AG20443 (cell line): Measurements from ENCODE around the gene VPS16.
"Not testable (repeated sequence)": the region's sequence is repeated elsewhere in the genome, so short reads cannot be mapped to it uniquely, and the experiment has no call there.

Experiments used
- DNase-seq: peaks from one replicate; pipeline ENCODE4 v3.0.0; 2012; ENCODE audit warnings: low spot score, mixed read lengths

Gene VPS16

DNA sequence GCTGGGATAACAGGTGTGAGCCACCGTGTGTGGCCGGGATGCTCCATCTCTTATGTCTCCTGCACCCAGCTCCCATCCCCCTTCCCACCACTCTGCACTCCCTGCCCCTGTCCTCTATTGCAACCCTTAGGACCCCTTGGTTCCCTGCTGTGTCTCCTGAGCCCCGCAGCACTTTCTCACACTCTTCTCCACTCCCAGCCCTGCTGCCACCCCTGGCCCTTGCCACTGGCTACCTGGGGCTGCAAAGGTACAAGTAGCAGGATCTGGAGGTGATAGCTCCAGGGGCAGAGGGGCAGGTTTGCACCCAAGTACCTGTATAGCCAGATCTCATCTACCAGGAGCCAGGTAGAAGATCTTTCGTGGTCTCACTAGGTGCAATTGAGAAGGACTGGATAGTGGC, 33.5 kb upstream of the VPS16 start:
- DNase-seq = peak; percentile 8

DNA sequence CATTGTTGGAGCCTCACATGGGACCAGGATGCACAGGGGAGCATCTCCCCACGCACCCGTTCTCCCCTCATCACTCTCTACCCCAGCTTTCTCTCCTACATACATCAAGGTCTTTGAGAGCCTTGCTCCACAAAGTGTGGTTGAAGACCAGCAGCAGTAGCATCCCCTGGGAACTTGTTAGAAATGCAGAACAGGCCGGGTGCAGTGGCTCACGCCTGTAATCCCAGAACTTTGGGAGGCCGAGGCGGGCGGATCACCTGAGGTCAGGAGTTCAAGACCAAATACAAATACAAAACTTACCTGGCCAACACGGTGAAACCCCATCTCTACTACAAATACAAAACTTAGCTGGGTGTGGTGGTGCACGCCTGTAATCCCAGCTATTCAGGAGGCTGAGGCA, 32.6 kb upstream of the VPS16 start:
- peak; percentile 5 for DNase-seq

DNA sequence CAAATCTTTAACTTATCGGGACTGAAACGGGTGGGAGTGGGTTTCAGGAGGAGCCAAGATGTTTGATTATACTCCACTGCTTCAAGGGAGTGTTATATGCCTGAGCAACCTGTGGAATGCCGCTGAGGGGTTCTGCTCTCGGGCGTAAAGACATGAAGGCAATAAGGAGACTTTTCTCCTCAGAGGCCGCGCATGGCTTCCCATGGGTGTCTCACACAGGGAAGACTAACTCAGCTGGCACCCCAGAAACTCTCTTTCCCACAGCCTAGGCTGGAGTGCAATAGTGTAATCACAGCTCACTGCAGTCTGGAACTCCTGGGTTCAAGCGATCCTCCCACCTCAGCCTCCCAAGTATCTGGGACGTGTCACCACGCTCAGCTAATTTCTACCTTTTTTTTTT, 30.9 kb upstream of the VPS16 start:
- DNase-seq = no peak

DNA sequence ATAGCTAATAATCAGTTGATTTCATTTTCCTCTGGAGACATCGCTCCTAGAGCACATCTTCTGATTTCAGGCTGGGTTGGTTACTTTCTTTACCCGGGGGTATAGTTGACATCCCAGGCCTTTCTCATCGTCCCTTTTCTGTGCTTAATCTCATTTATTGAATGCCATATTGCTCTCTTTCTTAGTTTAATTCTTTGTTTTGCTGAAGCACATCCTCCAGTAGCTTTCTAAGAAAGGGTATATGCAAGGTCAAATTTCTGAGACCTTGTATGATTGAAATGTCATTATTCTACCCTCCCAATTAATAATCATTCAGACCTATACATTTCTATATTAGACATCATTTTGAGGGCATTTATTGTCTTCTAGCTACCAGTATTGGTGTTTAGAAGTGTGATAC, 28.4 kb upstream of the VPS16 start:
- no peak for DNase-seq

DNA sequence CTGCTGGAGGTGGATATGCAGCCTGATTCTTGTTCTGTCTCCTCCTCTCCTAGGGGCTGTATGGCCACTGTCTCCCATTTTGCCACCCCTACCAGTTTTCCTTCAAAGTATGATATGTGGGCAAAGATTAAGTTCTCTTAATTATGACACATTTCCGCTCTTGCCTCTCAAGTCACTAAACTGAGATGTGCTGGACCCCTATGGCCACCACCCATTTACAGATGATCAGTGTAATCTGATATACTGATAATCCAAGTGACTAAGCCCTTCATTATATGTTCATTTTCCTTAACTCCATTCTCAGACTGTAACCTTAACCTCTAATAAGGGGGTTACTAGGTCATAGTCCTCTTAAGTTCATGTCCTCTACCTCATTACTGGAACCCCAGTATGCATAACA, 26.5 kb upstream of the VPS16 start:
- DNase-seq = no peak

DNA sequence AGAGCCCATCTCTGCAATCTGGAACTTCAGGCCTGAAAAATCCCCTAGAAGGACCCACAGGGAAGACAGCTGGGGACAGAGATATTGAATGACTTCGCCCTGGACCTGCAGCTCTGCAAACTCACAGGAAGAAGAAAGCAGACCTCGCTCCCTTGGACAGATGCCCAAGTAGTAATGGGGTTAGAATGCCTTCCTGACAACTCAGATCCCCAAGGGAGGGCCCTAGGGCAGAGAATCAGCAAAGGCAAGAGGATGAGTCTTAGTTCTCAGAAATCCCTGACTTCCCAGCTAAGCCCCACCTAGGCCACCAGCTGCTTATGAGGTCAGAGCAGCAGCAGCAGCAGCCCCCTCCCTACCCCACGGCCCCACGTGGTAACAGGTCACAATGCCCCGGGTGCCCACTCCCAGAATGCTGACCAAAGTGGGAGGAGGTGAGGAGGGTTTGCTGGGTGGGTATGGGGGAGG, 25.9 kb upstream of the VPS16 start, which contains the start of gene C20orf141:
TSS of gene C20orf141 (plus strand) at position 401 of the 465 bp plus-strand sequence. CDS start 198 bp downstream, outside the sequence.
- peak; percentile 94 for DNase-seq

DNA sequence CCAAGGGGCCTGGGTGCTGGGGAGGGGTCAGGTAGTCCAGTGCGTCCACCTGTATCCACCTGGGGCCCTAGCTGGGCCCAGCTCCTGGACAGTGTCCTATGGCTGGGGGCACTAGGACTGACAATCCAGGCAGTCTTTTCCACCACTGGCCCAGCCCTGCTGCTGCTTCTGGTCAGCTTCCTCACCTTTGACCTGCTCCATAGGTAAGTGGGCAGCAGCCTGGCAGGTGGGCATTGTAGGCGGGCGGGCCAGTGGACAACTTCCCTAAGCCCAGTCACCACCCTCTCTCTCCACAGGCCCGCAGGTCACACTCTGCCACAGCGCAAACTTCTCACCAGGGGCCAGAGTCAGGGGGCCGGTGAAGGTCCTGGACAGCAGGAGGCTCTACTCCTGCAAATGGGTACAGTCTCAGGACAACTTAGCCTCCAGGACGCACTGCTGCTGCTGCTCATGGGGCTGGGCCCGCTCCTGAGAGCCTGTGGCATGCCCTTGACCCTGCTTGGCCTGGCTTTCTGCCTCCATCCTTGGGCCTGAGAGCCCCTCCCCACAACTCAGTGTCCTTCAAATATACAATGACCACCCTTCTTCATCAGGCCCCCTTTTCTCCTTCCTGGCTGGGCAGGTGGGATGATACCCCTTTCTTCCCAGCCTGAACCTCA, 25.2 kb upstream of the VPS16 start:
- peak; percentile 8 for DNase-seq

DNA sequence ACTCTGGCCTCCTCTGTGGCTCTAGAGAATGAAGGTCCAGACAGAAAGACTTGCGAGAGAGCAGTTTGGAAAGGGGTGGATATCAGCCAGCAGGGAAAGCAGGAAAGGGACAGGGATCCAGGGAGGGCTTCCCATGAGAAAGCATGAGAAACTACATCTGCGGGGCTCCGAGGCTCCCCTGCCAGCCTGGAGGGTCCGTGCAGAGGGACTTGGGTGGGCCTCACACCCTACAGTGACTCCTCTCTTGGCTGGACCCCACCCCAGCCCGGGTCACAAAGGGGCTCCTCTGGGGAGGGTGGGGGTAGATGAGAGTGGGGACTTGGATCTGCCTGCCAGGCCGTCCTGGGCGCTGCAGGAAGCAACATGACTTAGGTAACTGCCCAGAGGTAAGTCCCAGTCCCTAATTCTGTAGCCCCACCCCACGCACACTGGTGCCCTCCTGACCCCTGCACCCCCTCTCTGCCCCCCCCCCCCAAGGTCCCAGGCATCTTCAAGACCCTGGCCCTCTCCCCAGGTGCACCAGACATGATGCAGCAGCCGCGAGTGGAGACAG, 24.4 kb upstream of the VPS16 start, which contains the start of gene TMEM239:
TSS of gene TMEM239 (plus strand) at position 335 of the 553 bp plus-strand sequence. CDS start at position 526, 191 bp downstream.
- no peak for DNase-seq

DNA sequence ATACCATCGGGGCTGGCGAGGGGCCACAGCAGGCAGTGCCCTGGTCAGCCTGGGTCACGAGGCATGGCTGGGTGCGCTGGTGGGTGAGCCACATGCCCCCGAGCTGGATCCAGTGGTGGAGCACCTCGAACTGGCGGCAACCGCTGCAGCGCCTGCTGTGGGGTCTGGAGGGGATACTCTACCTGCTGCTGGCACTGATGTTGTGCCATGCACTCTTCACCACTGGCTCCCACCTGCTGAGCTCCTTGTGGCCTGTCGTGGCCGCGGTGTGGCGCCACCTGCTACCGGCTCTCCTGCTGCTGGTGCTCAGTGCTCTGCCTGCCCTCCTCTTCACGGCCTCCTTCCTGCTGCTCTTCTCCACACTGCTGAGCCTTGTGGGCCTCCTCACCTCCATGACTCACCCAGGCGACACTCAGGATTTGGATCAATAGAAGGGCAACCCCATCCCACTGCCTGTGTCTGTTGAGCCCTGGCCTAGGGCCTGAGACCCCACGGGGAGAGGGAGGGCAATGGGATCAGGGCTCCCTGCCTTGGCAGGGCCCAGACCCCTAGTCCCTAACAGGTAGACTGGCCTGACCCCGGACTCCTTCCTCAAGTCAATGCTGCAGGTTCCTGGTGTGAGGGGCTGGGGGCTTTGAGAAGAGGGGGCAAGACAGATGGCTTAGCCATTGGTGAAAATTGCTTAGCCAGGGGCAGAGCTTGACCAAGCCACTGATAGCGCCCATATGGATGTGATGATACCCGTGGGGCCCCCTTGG, 23.8 kb upstream of the VPS16 start:
- DNase-seq = peak; percentile 6

DNA sequence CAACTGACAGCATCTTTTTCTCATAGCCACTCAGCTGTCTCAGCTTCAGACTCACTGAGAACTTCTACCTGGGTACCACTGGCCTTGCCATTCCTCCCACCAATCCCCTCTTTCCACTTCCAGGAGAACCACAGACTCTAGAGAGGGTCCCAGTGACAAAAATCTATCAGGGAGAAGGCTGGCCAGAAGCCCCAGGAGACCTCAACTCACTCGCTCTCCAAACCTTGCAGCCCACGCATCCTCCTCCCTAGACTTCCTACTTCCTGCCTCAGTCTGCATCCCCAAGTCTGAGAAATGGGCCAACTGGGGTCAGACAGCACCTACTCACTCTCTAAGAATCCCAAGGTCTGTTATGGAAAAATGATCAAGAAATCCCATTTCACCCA, 23.2 kb upstream of the VPS16 start:
- DNase-seq = no peak

DNA sequence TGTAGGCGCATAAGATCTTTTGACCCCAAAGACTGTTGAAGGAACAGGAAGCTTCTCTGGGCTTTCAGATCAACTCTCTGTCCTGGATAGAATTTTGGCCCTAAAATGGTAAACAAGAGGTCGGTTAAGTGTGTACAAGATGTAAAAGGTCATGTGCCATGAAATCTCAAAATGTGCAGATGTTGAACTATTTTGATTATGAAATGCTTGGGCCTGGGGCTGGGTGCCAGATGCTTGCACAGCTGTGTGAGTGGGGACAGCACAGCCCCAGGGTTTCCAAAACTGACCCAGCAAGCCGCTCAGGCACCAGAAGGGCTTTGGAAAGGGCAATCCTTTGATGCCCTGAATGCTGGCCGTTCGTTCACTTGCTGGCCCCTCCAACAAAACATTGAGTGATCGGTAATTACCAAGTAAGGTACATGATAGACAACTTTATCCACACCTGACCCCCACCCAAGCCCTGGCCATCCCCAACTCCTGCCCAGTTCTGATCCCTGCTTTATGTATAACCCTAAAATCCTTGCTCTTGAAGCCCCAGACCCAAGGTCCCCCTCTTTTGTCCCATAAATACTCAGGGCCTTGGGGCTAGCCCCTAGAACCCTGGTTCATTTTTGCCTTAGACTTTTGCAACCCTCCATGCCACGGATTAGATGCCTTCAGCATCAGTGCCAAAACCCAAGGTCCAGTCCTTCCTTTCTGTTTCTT, 22.5 kb upstream of the VPS16 start:
- peak; percentile 11 for DNase-seq

DNA sequence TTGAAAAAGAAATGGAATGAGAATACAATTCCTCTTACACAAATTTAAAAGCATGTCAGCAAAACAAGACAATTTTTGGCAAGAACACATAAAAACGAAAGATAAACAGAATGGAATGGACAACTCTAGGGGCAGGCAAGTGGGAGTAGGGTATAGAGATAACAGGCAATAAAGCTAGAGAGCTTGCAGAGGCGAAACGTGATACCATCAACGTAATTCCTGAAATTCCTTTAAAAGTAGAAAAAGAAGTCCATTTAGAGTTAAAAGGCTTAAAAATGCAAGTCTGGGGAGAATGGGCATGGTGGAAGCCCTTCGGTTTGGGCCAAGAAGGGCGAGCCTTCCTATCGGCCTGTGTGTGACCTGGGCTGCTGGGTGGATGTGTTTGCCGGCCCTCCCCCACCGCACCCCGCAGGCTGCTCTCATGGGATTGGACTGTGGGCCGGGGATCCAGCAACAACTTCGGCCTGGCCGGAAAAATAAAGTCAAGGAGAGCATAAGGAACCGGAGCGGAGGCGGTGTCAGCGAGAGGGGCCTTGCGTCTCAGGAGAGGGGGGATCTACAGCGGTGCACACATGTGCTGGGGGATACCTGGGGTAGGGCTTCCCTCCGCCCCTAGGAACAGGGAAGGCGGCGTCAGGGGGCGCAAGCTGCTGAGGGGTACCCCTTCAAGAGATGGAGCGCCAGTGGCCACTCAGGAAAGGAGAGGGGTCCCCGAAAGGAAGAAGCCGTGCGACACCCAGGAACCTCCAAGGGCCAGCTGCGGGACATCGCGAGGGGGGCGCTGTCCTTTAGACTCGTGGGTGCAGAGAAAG, 20.3 kb upstream of the VPS16 start:
- no peak for DNase-seq

DNA sequence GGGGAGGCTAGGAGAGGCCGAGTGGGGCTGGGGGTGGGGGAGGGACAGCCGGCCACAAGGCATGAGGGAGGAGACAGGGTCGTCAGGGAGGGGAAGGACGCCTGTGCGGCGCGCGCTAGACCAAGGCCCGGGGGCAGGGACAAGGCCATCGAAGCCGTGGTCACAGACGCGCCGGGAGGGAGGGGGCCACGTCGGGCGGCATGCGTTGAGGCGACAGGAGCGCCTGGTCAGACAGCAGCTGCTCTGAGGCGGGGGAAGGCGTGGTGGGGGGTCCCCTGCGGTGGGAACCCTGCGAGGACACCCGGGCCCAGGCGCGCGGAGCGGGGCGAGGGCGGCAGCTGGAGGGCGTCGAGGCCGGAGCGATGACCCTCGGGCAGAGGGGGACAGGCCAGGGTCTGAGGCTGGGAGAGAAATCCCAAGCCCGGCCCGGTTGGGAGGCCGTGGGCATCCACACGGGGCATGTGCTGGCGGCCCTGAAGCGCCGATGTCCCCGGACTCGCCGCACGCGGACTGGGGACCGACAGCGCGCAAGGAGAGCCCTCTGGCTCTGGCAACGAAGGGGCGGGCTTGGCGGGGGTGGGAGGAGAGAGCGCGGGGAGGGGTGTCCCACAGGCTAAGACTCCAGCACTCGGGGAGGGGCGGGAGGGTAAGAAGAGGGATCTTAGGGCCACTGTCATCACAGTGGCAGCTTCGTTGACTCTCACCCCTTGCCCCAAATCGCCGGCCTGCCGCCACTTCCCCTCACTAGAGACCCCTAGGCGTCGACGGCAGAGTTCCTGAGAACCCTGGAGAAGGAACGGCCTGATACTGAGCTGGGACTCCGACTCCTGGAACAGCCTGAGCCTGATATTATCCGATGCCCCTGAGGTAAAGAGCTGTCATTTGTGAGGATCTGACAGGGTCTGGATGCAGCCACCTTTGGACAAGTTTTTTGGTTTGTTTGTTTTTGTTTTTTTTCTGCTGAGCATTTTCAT, 19.4 kb upstream of the VPS16 start:
- no peak for DNase-seq

DNA sequence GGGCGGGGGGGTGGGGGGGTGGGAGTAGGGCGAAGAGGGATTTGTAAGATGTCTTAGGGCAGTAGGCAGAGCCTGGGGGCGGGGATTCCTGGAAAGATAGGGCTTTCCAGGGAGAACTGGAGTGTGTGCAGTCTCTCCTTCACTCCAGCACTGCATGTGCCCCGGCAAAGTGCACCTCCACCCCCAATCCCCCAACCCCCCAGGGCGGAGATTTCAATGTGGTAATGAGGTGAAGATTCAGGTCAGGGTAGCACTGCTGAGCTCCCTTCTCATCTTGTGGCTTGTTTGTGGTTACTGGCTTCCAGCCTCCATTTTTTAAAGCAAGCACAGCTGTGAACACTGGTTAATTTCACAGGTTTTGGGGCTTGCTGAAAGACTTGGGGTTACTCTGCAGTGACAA, 18.5 kb upstream of the VPS16 start:
- DNase-seq = peak; percentile 12

DNA sequence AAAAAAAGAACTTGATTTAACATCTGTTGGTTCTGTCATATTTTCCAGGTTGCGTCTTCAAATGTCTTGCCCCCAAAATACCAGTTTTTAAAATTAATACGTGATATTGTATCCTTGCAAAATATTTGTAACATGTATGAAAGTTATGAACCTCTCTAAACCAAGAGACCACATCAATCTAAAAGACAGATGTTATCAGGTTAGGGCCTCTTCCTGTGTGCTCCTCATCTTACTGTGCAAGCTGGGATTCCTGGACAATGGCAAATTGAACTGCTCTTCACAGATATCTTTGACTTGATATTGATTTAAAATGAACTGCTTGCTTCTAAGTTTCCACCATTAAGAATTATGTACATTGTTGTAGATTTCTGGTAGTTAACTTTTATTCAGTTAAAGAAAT, 14.8 kb upstream of the VPS16 start:
- no peak for DNase-seq

DNA sequence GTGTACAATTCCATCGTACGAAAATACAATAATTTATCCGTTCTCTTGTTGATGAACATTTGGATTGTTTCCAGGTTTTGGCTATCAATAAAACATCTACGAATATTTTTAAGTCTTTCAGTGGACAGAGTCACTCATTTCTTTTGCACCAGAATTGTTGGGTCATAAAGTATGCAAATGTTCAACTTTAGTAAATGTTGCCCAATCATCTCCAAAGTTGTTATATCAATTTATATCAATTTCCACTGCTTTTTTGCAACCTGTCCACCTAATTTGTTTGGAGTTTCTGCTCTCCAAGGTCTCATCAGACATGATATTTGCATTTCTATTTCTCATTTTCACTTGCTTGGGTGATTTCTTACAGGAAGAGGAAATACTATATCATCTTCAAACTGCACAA, 13.9 kb upstream of the VPS16 start:
- no peak for DNase-seq

DNA sequence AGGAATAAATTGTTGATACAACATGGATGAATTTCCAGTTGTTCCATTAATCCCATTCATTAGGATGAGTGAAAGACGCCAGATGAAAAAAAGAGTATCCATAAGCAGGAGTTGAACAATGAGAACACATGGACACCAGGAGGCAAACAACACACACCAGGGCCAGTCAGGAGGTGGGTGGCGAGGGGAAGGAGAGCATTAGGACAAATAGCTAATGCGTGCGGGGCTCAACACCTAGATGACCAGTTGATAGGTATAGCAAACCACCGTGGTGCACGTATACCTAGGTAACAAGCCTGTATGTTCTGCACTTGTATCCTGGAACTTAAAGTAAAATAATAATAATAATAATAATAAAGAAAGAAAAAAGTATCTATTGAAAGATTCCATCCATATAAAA, 11.2 kb upstream of the VPS16 start:
- DNase-seq = no peak

DNA sequence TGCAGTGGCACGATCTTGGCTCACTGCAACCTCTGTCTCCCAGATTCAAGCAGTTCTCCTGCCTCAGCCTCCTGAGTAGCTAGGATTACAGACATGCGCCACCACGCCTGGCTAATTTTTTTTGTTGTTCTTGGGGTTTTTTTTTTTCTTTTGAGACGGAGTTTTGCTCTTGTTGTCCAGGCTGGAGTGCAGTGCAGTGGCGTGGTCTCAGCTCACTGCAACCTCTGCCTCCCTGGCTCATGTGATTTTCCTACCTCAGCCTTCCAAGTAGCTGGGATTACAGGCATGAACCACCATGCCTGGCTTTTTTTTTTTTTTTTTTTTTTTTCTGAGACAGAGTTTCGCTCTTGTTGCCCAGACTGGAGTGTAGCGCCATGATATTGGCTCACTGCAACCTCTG, 9.3 kb upstream of the VPS16 start:
- DNase-seq = not testable (repeated sequence)

DNA sequence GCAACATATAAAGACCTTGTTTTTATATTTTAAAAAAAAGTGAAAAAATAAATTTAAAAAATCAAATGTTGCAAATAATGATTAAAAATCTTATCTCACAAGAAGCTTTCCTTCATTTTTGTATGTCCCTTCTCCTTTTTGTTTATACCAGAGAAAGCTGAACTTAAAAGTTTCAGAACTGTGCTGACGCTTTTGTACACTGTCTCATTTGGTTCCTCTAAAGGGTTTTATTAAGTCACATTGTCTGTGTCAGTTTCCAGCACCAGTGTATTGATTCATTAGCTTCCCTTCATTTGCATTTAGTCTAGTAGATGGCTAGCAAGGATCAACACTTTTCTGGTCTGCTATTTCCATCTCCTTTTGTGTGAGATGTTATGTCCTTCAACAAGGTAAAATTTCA, 6.8 kb upstream of the VPS16 start:
- DNase-seq = no peak

DNA sequence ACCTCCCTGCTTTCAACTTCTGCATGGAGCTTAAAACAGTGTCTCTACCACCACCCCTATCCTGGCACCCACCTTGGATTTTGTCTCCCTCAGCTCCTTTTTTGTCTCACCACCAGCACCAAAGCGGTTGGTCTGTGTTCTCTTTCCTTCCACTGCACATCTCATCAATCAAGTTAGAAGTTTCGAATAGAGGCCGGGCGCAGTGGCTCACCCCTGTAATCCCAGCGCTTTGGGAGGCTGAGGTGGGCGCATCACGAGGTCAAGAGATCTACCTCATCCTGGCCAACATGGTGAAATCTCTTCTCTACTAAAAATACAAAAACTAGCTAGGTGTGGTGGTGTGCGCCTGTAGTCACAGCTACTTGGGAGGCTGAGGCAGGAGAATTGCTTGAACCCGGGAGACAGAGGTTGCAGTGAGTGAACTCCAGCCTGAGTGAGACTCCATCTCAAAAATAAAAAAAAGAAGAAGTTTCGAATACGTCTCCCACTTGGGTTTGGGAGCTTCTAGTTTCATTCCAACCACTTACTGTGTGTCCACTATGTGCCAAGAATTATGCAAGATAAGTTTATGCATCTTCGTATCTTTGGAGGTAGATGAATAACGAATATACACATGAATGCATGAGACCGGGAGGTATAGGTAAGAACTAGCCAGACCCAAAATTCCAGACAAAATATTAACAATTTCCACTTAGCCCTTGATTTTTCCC, 6.0 kb upstream of the VPS16 start:
- no peak for DNase-seq
